GM21367 (cell line): ENCODE results near the gene KCNS1.
"Not testable (repeated sequence)": the region's sequence is repeated elsewhere in the genome, so short reads cannot be mapped to it uniquely, and the experiment has no call there.

Experiments
- ATAC-seq: cut with Tn5 transposase; IDR thresholded peaks from one replicate; pipeline ENCODE4 v1.9.1; 2021; ENCODE audit not compliant: unreplicated experiment

The KCNS1 gene, protein sequence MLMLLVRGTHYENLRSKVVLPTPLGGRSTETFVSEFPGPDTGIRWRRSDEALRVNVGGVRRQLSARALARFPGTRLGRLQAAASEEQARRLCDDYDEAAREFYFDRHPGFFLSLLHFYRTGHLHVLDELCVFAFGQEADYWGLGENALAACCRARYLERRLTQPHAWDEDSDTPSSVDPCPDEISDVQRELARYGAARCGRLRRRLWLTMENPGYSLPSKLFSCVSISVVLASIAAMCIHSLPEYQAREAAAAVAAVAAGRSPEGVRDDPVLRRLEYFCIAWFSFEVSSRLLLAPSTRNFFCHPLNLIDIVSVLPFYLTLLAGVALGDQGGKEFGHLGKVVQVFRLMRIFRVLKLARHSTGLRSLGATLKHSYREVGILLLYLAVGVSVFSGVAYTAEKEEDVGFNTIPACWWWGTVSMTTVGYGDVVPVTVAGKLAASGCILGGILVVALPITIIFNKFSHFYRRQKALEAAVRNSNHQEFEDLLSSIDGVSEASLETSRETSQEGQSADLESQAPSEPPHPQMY

DNA sequence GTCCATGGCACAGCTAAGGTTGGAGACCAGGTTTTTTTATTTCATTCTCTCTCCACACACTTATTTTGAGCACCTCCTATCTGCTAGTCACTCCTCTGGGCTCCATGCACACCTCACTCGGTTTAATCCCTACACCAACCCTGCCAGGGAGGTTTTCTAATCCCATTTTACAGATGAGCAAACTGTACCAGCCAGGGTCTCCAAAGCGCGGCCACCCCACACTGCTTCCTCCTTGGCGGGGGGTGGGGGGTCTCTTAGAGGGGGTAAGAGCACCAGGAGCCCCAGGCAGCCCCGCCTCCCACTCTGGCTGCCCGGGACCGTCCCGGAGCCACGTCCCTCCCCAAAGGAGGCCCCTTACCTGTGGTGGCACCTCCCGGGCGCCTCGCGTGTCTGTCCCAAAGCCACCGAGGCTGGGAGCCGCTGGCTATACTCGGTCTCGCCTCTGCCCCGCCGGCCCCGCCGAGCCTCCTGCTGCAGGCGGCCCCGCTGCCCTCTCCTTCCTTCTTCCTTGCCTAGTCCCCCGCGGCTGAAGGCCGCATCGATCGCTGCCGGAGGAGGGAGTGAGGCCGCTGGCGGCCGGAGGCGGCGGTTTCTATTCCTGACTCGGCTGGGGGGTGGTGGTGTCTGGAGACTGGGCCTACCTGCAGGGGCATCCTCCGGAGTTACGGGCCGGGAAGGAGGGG lies at the start of gene KCNS1:
Gene KCNS1 (minus strand): TSS at position 565 of the 683 bp plus-strand sequence. CDS start 1,891 bp downstream, outside the sequence.
- ATAC-seq = no peak

DNA sequence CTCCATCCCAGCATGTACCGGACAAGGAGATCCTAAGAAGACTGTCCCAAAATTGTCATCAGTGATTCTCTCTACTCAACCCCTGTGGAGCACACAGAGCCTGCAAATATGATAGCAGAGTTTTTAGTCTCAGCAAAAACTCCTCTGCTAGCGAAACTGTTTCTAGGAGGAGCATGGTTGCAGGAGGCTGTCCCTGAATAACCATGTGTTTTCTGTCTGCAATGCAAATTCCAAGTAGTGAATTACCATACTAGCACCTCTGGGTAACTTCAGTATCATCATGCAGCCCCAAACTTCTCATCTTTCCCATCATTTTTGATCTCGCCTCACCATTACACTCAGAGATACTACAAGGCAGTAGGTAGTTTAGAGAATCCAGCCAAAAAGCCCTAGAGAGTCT lies 48.1 kb upstream of the KCNS1 start:
- ATAC-seq = no peak

DNA sequence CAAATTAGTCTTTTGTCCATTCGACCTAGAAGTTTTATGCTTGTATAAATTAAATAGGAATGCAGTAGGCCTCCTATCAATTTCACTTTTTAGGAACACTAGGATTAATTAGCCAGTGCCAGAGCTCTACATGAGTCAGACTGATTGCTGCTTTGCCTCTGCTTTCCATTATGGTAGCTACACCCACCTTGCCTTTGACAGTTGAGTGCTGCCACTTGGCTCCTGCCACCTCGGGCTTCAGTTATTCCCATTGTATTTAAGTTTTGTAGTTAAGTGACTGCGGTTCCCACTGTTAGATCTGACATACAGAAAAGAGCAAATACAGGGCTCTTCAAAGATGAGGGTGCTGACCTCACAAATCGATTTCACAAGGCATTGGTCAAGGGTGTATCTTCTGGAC lies 39.9 kb upstream of the KCNS1 start:
- no peak for ATAC-seq

DNA sequence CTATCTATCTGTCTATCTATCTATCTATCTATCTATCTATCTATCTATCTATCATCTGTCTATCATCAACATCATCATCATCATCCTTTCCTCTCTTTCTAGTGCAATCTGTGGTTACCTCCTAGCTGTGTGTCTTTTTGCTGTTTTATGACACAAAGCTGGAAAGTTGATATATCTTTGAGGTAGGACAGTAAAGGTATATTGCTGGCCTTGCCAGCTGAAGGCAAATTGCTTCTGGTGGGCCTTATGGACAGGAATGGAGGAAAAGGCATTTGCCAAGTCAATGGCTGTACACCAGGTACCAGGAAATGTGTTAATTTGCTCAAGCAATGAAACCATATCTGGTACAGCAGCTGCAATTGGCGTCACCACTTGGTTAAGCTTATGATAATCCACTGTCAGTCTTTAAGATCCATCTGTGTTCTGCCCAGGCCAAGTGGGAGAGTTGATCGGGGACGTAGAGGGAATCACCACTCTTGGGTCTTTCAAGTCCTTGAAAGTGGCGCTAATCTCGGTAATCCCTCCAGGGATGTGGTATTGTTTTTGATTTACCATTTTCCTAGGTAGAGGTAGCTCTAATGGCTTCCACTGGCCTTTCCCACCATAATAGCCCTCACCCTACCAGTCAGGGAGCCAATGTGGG lies 38.9 kb upstream of the KCNS1 start:
- not testable (repeated sequence) for ATAC-seq

GRCh38 chr20:45138561-45139300 lies 37.8 kb upstream of the KCNS1 start:
- ATAC-seq = no peak

DNA sequence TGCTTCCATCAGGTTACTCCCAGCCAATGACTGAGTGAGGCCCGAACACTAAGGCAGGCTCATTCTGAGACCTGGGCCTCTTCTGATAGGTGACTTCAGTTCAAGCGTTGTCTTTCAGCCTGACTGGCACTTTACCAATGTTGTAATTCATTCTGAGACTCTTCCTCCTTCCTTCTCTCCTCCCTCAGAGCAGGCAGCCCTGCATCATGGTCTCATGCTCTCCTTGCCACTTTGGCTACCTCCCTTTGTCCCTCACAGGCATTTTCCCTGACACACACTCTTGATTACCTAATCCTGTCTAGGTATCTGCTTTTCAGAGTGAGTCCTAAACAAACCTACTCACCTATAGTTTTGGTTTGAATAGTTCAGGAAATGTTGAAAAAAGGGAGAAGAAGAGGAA lies 36.0 kb upstream of the KCNS1 start:
- ATAC-seq = no peak

- ATAC-seq = no peak
These were observed 27.2 kb upstream of the KCNS1 start for GRCh38 chr20:45128099-45128498.

DNA sequence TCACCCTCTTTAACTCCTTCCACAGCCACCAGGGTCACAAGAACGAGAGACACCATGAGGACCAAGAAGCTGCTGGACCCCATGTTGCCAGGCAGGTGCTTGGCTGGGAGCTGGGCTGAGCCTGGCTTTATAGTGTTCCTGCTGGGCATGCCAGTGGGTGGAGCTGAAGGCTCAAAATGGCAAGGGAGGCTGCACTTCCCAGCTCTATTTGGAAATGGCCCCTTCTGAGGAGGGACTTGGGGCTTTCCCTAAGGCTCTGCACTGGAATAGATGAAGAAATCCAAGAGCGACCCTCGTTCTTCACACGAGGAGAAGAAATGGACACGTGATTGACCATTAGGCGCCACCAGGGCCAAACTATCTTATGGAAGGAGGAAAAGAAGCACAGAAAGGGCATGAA lies 23.4 kb upstream of the KCNS1 start, which contains the start of gene WFDC12:
Gene WFDC12 (minus strand): TSS at position 101 of the 400 bp plus-strand sequence. CDS start 18 bp downstream, at position 83.
- no peak for ATAC-seq

- no peak for ATAC-seq
These were observed 20.5 kb upstream of the KCNS1 start for GRCh38 chr20:45121388-45121787.

DNA sequence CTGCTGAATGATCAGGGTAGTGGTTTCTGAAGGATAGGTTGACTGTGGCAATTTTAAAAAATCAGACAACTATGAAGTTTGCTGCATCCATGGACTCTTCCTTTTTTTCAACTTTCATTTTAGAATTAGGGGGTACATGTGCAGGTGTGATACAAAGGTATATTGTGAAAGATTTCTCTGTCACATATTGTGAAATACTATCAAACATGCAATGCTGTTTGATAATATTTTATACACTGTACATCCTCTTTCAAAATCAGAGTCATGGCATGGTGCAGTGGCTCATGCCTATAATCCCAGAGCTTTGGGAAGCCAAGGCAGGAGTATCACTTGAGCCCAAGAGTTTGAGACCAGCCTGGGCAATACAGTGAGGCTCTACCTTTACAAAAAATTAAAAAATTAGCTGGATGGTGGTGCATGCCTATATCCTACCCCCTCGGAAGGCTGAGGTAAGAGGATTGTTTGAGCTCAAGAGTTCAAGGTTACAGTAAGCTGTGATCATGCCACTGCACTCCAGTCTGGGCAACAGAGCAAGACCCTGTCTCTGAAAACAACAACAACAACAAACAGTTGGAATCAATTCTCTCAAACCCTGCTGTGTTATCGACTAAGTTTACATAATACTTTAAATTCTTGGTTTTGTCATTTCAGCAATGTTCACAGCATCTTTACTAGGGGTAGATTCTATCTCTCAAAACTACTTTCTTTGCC lies 18.8 kb upstream of the KCNS1 start:
- ATAC-seq = no peak

GRCh38 chr20:45118028-45118427 lies 17.1 kb upstream of the KCNS1 start:
- no peak for ATAC-seq

GRCh38 chr20:45117581-45117980 lies 16.7 kb upstream of the KCNS1 start:
- no peak for ATAC-seq

DNA sequence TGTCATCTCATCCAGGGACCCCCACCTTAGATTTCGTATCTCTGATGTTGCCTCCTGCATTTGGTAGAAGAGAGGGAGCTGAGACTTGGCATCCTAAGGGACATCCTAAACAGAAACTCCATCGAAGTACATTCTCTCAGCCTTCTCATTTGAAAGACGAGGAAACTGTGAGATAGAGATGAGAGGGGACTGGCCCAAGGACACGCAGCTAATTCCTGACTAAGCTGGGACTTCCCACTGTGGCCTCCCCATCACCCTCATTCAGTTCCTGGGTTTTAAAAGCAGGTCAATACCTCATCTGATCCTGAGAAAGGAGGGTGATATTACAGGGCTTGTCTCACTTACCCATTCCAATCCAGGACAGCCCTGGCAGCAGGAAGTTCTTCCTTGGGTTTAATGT lies 14.9 kb upstream of the KCNS1 start:
- ATAC-seq = no peak

DNA sequence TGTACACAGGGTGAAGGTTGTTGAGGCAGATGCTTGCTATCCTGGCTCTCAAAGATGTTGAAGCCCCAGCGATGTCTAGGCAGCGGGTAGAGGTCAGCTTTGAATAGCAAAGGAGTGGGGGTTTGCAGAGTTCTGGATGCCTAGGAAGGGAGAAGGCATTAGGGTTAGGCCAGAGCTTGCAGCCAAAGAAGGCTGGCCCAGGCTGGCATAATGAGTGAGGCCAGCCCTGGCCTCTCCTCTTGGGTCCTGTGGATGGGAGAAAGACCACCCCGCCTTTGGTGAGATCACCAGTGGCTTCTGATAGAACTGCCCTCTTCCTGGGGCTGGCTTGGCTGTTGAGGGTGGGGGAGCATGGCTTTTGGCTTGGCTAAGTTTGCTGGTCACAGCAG lies 14.5 kb upstream of the KCNS1 start:
- ATAC-seq = no peak

DNA sequence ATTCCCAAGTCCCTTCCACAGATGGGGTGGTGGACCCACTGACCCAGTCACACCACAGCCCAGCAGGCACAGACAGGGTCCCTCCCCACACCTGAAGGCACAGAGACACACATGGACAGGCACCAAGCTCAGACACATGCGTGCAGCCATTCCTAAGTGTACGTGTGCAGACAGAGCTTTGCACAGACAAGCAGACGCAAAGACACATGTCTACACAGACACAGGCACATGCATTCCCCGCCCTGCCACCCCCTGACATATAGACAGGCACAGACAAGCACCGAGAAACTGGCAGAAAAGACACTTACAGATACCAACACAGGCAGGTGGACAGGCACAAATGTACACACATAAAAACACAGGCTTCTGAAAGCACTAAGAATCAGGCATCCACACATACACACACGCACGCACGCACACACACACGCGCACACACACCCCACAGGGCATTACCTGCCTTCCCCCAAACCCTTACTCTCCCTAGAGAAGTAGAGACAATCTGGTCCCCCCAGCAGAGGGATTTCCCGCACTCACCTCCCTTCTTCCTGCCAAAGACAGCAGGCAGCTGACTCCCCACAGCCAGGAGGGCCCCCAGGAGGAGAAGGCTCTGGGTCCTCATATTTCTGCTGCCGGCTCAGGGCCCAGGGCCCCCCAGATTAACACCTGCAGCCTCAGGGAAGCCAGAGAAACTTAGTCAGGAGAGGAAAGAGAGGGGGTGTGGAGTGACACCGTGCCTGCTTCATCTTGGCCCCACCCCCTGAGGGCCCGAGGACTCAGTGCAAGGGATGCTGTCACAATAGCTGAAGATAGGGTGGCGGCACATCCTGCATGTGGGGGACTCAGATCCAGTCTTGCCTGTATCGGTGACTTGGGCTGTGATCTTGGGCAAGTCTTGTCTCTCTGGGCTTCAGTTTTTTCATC lies 13.8 kb upstream of the KCNS1 start, which contains the start of gene WFDC5:
Gene WFDC5 (minus strand): TSS at position 710 of the 921 bp plus-strand sequence. CDS start 91 bp downstream, at position 619.
- no peak for ATAC-seq

GRCh38 chr20:45113865-45114264 lies 12.9 kb upstream of the KCNS1 start:
- ATAC-seq = no peak

GRCh38 chr20:45112754-45113153 lies 11.8 kb upstream of the KCNS1 start:
- no peak for ATAC-seq

DNA sequence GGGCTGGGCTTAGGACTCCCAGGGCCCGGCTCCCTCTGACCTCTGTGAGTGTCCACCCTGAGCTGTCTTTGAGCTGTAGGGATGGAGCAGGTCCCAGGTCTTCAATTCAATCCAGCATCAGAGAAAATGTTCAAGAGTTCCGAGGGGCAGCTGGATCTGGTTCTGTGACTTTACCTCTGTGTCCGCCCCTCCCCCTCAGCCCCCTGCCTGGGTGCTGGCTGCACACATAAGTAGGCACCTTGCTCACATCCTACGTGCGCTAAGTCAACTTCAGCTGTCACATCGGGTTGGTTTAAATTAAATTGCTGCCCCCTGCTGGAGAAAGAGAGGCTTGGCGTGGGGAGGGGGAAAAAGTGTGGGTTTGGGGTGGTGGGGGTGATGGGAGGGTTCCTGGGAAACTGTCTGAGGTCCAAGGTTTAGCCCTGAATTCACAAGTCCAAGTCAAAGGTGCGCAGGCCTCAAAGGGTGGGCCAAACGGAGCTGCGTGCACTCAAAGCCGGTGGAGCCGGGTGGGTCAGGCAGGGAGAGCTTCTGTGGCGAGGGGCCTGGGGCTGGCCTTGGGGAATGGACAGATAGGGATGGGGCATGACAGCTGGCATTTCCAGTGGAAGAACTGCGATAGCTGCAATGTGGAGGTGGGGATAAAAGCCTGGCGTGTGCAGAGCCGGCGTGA lies 11.0 kb upstream of the KCNS1 start:
- no peak for ATAC-seq
